Mesothelial cell of epicardium (in vitro differentiated cells): ENCODE measurements around the gene MATR3. TPM values are rescaled to one million over a fixed set of nuclear protein-coding genes. Genes with fewer than 3 reads are reported as not detected.

ENCODE experiments used
- DNase-seq, 2 experiments: peaks; one replicate each; pipeline ENCODE4 v3.0.0; 2021; ENCODE audit warnings: low spot score in 2 of 2; ENCODE audit not compliant: unreplicated experiment in 2 of 2
- H3K27ac Mint-ChIP-seq: 2 replicates; pipeline ENCODE4 v1.8.0; 2021; ENCODE audit warnings: mixed read lengths
- H3K27me3 Mint-ChIP-seq: 2 replicates; pipeline ENCODE4 v1.8.0; 2021; ENCODE audit warnings: low read depth, mixed read lengths
- H3K36me3 Mint-ChIP-seq: 2 replicates; pipeline ENCODE4 v1.8.0; 2021; ENCODE audit warnings: mixed read lengths
- H3K4me1 Mint-ChIP-seq: 2 replicates; pipeline ENCODE4 v1.8.0; 2021; ENCODE audit warnings: mixed read lengths
- H3K4me3 Mint-ChIP-seq: 2 replicates; pipeline ENCODE4 v1.8.0; 2021; ENCODE audit warnings: mild to moderate bottlenecking, moderate library complexity, mixed read lengths
- H3K9me3 Mint-ChIP-seq: 2 replicates; pipeline ENCODE4 v1.8.0; 2021; ENCODE audit warnings: mixed read lengths
- total RNA-seq: library from RNA; stranded (reverse); gene quantifications from 3 replicates; pipeline ENCODE4 v1.2.1, GENCODE V29; 2021
- TF ChIP-seq, protein P1 (sequence below): fragments of 200-600 bp; sonication (generic); IDR thresholded peaks from one replicate; pipeline ENCODE4 v1.5.0; 2021; ENCODE audit warnings: antibody characterized with exemption; ENCODE audit not compliant: unreplicated experiment

The MATR3 gene
- total RNA-seq, 1 donor from 2014 or later = 318 TPM

DNA sequence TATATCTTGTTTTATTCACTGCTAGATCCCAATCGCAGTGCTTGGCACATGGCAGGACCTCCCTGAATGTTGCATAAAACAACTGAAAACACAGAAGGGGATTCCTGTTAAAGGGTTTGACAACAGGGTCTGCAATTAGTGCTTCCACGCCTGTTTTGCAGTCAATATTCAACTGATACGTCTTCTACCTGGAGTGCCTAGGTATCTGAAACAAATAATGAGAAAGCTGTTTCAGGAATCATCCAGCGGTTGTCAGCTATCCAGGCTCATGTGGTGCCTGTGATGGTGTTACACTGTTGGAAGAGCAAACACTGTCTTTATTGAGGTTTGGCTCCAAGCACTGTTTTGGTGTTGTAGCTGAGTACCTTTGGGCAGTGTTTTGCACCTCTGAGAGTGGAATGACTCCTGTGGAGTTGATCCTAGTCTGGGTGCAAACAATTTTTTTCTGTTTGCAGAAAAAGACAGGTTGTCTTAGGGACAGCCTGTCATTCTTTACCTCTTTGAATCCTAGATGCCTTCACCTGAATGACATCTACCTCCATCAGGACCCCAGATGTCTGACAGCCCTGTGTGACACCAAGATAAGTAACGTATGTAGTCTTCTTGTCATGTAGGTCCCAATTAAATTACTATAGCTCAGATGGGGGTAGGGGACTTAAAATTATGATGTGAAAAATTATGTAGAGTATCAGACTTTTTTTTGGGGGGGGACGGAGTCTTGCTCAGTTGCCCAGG lies 14.8 kb upstream of the MATR3 start:
- DNase-seq = no peak
- Mint-ChIP-seq H3K4me3 (no peak overlapping the region), H3K36me3 (peaks cover 8% of the 10 kb centered on the region), H3K9me3 (no peaks in the 10 kb centered on the region), H3K27me3 (no peaks in the 10 kb centered on the region), H3K27ac (no peak overlapping the region), H3K4me1 (peaks cover 22% of the 10 kb centered on the region)
- TF ChIP-seq, protein P1, sequence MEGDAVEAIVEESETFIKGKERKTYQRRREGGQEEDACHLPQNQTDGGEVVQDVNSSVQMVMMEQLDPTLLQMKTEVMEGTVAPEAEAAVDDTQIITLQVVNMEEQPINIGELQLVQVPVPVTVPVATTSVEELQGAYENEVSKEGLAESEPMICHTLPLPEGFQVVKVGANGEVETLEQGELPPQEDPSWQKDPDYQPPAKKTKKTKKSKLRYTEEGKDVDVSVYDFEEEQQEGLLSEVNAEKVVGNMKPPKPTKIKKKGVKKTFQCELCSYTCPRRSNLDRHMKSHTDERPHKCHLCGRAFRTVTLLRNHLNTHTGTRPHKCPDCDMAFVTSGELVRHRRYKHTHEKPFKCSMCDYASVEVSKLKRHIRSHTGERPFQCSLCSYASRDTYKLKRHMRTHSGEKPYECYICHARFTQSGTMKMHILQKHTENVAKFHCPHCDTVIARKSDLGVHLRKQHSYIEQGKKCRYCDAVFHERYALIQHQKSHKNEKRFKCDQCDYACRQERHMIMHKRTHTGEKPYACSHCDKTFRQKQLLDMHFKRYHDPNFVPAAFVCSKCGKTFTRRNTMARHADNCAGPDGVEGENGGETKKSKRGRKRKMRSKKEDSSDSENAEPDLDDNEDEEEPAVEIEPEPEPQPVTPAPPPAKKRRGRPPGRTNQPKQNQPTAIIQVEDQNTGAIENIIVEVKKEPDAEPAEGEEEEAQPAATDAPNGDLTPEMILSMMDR = no peak

DNA sequence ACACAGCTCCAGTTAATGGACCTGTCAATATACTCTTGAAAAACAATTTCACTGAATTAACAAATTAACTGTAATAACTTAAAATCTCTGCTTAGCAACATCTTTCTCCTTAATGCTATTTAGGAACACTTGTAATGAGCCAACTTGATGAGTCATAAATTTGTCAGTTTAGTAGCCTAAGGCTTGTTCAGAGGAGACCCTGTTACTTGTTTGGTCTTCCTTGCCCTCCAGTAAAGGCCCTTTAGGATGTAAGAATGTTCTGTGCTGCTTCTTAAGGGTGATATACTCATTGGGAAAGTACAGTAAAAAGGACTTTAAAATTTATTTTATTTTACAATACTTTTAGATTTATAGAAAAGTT lies 11.4 kb upstream of the MATR3 start:
- no peaks in the 10 kb centered on the region for H3K4me1 Mint-ChIP-seq
- no peak overlapping the region for H3K27ac Mint-ChIP-seq
- TF ChIP-seq, protein P1 = no peak
- DNase-seq = no peak
- no peak overlapping the region for H3K4me3 Mint-ChIP-seq
- H3K36me3 Mint-ChIP-seq = peaks cover 21% of the 10 kb centered on the region
- H3K27me3 Mint-ChIP-seq = no peaks in the 10 kb centered on the region
- H3K9me3 Mint-ChIP-seq = peaks cover 8% of the 10 kb centered on the region

- no peak overlapping the region for H3K27ac Mint-ChIP-seq
- peaks cover 24% of the 10 kb centered on the region for H3K36me3 Mint-ChIP-seq
- no peaks in the 10 kb centered on the region for H3K27me3 Mint-ChIP-seq
- no peak overlapping the region for H3K4me3 Mint-ChIP-seq
- peaks cover 8% of the 10 kb centered on the region for H3K9me3 Mint-ChIP-seq
- DNase-seq = no peak
- no peaks in the 10 kb centered on the region for H3K4me1 Mint-ChIP-seq
- TF ChIP-seq, protein P1 = no peak
These were observed 10.0 kb upstream of the MATR3 start for GRCh38 chr5:139283252-139284166.

- no peaks in the 10 kb centered on the region for H3K27me3 Mint-ChIP-seq
- DNase-seq = no peak
- TF ChIP-seq, protein P1 = no peak
- no peak overlapping the region for H3K27ac Mint-ChIP-seq
- H3K4me1 Mint-ChIP-seq = no peaks in the 10 kb centered on the region
- H3K9me3 Mint-ChIP-seq = peaks cover 8% of the 10 kb centered on the region
- H3K36me3 Mint-ChIP-seq = peaks cover 24% of the 10 kb centered on the region
- H3K4me3 Mint-ChIP-seq = no peak overlapping the region
These were observed 9.2 kb upstream of the MATR3 start for GRCh38 chr5:139284295-139284694.

- no peak for DNase-seq
- no peak overlapping the region for H3K27ac Mint-ChIP-seq
- no peaks in the 10 kb centered on the region for H3K4me1 Mint-ChIP-seq
- H3K9me3 Mint-ChIP-seq = peaks cover 8% of the 10 kb centered on the region
- peaks cover 24% of the 10 kb centered on the region for H3K36me3 Mint-ChIP-seq
- H3K4me3 Mint-ChIP-seq = no peak overlapping the region
- H3K27me3 Mint-ChIP-seq = no peaks in the 10 kb centered on the region
- TF ChIP-seq, protein P1 = no peak
These were observed 7.7 kb upstream of the MATR3 start for GRCh38 chr5:139285651-139286392.
